CD4-positive, alpha-beta memory T cell (primary cell): ENCODE measurements around the gene PRDM16. TPM values are rescaled to one million over a fixed set of nuclear protein-coding genes. Genes with fewer than 3 reads are reported as not detected.

Experiments
- CTCF ChIA-PET: fragments of 350-600 bp; sonication (Branson Sonifier 250); formaldehyde crosslinking; loops from one replicate; lab custom pipeline; 2021; ENCODE audit warnings: inconsistent platforms; ENCODE audit not compliant: partially characterized antibody; lab: Charles Lee
- POLR2A ChIA-PET: fragments of 350-600 bp; sonication (Branson Sonifier 250); formaldehyde crosslinking; loops from one replicate; lab custom pipeline; 2021; ENCODE audit not compliant: partially characterized antibody; lab: Charles Lee
- DNase-seq, 5 donors: peaks; one replicate each; pipeline versions ENCODE4 v3.0.0 to v3.0.0-alpha.2; 2020 to 2022; ENCODE audit warnings: mixed read lengths in 1 of 5
- H3K27ac ChIP-seq: one replicate; pipeline ENCODE4 v1.7.0; 2013; ENCODE audit warnings: low read depth, low read length
- H3K27me3 ChIP-seq: 2 replicates; pipeline ENCODE4 v1.7.0; 2013; ENCODE audit warnings: mild to moderate bottlenecking, low read length, moderate library complexity; ENCODE audit not compliant: insufficient read depth
- H3K36me3 ChIP-seq: 2 replicates; pipeline ENCODE4 v1.7.0; 2013; ENCODE audit warnings: mild to moderate bottlenecking, low read length, moderate library complexity; ENCODE audit not compliant: insufficient read depth
- H3K4me1 ChIP-seq: 2 replicates; pipeline ENCODE4 v1.7.0; 2013; ENCODE audit warnings: mild to moderate bottlenecking, low read length, moderate library complexity; ENCODE audit not compliant: insufficient read depth
- H3K4me3 ChIP-seq, 2 donors: one replicate each; pipeline ENCODE4 v1.7.0; 2013; ENCODE audit warnings: low read length in 2 of 2, mild to moderate bottlenecking in 1 of 2
- H3K9me3 ChIP-seq, 2 donors: one replicate each; pipeline ENCODE4 v1.7.0; 2013; ENCODE audit warnings: low read length in 2 of 2, control low read depth in 1 of 2; ENCODE audit not compliant: control insufficient read depth in 1 of 2
- H3K27ac Mint-ChIP-seq, 7 donors: one replicate each; pipeline ENCODE4 v1.8.0; 2020 to 2021; ENCODE audit warnings: mixed read lengths in 7 of 7, mild to moderate bottlenecking in 6 of 7, inconsistent platforms in 3 of 7, moderate library complexity in 3 of 7
- H3K27me3 Mint-ChIP-seq, 2 donors: one replicate each; pipeline ENCODE4 v1.8.0; 2020 to 2021; ENCODE audit warnings: mixed read lengths in 2 of 2
- H3K36me3 Mint-ChIP-seq, 2 donors: one replicate each; pipeline ENCODE4 v1.8.0; 2020 to 2021; ENCODE audit warnings: mixed read lengths in 2 of 2, inconsistent platforms in 1 of 2, mild to moderate bottlenecking in 1 of 2
- H3K4me1 Mint-ChIP-seq, 4 donors: one replicate each; pipeline ENCODE4 v1.8.0; 2020 to 2021; ENCODE audit warnings: mixed read lengths in 4 of 4, mild to moderate bottlenecking in 1 of 4
- H3K4me3 Mint-ChIP-seq, 8 donors: one replicate each; pipeline ENCODE4 v1.8.0; 2020 to 2021; ENCODE audit warnings: mixed read lengths in 8 of 8, mild to moderate bottlenecking in 7 of 8, moderate library complexity in 6 of 8, inconsistent platforms in 3 of 8
- H3K9me3 Mint-ChIP-seq, 8 donors: one replicate each; pipeline ENCODE4 v1.8.0; 2020 to 2021; ENCODE audit warnings: mixed read lengths in 8 of 8, mild to moderate bottlenecking in 5 of 8, inconsistent platforms in 3 of 8, moderate library complexity in 1 of 8
- intact Hi-C: fragments of 100-400 bp; cut with micrococcal nuclease; formaldehyde crosslinking; loops from one replicate; pipeline ENCODE4 v1.15.1; 2023
- polyA plus RNA-seq, 2 donors: library from polyadenylated mRNA; unstranded; fragments of 300-500 nt; fragmentation: Illumina TruSeq; gene quantifications; one replicate each; pipeline ENCODE4 v1.2.3, GENCODE V29; 2021
- total RNA-seq, 2 experiments: library from RNA; stranded (reverse); gene quantifications; one replicate each; pipeline ENCODE4 v1.2.3, GENCODE V29; 2021

PRDM16 gene
- total and polyA plus RNA-seq, 4 experiments from 2014 or later, result not detected

GRCh38 chr1:3073186-3073488 is 4.1 kb downstream of the PRDM16 start:
- CTCF ChIA-PET, result no interaction called here
- H3K27me3 Mint-ChIP-seq, result peaks cover 10 to 16% of the 10 kb centered on the region in 2 donors
- Histone ChIP-seq H3K9me3 (no peaks in the 10 kb centered on the region), H3K27ac (no peak overlapping the region), H3K36me3 (no peaks in the 10 kb centered on the region), H3K27me3 (no peaks in the 10 kb centered on the region), H3K4me3 (no peak overlapping the region), H3K4me1 (no peaks in the 10 kb centered on the region)
- no peaks in the 10 kb centered on the region for H3K36me3 Mint-ChIP-seq
- no peak overlapping the region for H3K27ac Mint-ChIP-seq
- H3K4me1 Mint-ChIP-seq, result peaks cover 0 to 4% (median 2%) of the 10 kb centered on the region in 4 donors
- H3K9me3 Mint-ChIP-seq, result no peaks in the 10 kb centered on the region
- no peak overlapping the region for H3K4me3 Mint-ChIP-seq
- no peak for DNase-seq
- intact Hi-C loops, result no loop called here
- POLR2A ChIA-PET, result no interaction called here

- Mint-ChIP-seq H3K4me3 (no peak overlapping the region), H3K36me3 (no peaks in the 10 kb centered on the region), H3K27me3 (peaks cover 8 to 19% of the 10 kb centered on the region in 2 donors), H3K9me3 (no peaks in the 10 kb centered on the region), H3K4me1 (peaks cover 0 to 6% (median 2%) of the 10 kb centered on the region in 4 donors), H3K27ac (no peak overlapping the region)
- Histone ChIP-seq H3K4me3 (no peak overlapping the region), H3K9me3 (no peaks in the 10 kb centered on the region), H3K36me3 (no peaks in the 10 kb centered on the region), H3K27me3 (no peaks in the 10 kb centered on the region), H3K4me1 (no peaks in the 10 kb centered on the region), H3K27ac (no peak overlapping the region)
- POLR2A ChIA-PET, result no interaction called here
- intact Hi-C loops, result no loop called here
- DNase-seq, result no peak
- CTCF ChIA-PET, result no interaction called here
Measured at GRCh38 chr1:3073489-3074296, 4.7 kb downstream of the PRDM16 start.

DNA sequence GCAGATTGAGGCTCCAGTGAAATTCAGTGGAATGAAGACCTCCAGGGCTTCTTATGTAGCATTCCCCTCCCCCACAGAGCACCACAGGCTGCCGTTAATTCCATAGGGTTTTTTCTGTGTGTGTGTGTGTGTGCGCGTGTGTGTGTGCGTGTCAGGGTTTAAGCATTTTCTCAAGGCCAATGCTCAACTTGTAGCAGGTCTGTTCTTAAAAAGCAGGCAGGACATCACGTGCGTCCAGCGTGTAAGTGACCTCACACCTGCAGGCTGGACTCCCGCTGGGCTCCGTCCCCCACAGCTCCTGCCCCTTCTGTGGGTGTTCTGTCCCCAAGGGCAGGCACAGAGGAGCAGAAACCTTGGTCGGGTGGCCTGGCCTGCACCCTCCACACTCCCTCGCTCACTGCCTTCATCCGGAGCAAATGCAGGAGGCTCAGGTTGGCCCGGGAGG is 5.3 kb downstream of the PRDM16 start:
- Mint-ChIP-seq H3K36me3 (no peaks in the 10 kb centered on the region), H3K4me3 (no peak overlapping the region), H3K9me3 (no peaks in the 10 kb centered on the region), H3K27me3 (peaks cover 11 to 17% of the 10 kb centered on the region in 2 donors), H3K4me1 (peaks cover 0 to 8% (median 0%) of the 10 kb centered on the region in 4 donors), H3K27ac (no peak overlapping the region)
- H3K4me1 ChIP-seq, result no peaks in the 10 kb centered on the region
- no peaks in the 10 kb centered on the region for H3K36me3 ChIP-seq
- ChIA-PET CTCF (no interaction called here), POLR2A (no interaction called here)
- no peak overlapping the region for H3K4me3 ChIP-seq
- intact Hi-C loops, result no loop called here
- DNase-seq, result no peak
- H3K9me3 ChIP-seq, result no peaks in the 10 kb centered on the region
- H3K27me3 ChIP-seq, result no peaks in the 10 kb centered on the region
- H3K27ac ChIP-seq, result no peak overlapping the region

GRCh38 chr1:3074800-3075199 is 5.8 kb downstream of the PRDM16 start:
- Histone ChIP-seq H3K36me3 (no peaks in the 10 kb centered on the region), H3K27me3 (no peaks in the 10 kb centered on the region), H3K9me3 (no peaks in the 10 kb centered on the region), H3K27ac (no peak overlapping the region), H3K4me1 (no peaks in the 10 kb centered on the region), H3K4me3 (no peak overlapping the region)
- DNase-seq, result no peak
- H3K4me3 Mint-ChIP-seq, result no peak overlapping the region
- peaks cover 13 to 17% of the 10 kb centered on the region in 2 donors for H3K27me3 Mint-ChIP-seq
- no peaks in the 10 kb centered on the region for H3K36me3 Mint-ChIP-seq
- H3K4me1 Mint-ChIP-seq, result peaks cover 0 to 8% (median 0%) of the 10 kb centered on the region in 4 donors
- CTCF ChIA-PET, result no interaction called here
- intact Hi-C loops, result no loop called here
- no peak overlapping the region for H3K27ac Mint-ChIP-seq
- POLR2A ChIA-PET, result no interaction called here
- no peaks in the 10 kb centered on the region for H3K9me3 Mint-ChIP-seq

GRCh38 chr1:3075666-3076362 is 6.8 kb downstream of the PRDM16 start:
- Mint-ChIP-seq H3K27ac (no peak overlapping the region), H3K9me3 (no peaks in the 10 kb centered on the region), H3K4me3 (no peak overlapping the region), H3K36me3 (no peaks in the 10 kb centered on the region), H3K27me3 (peaks cover 13 to 17% of the 10 kb centered on the region in 2 donors), H3K4me1 (peaks cover 0 to 8% (median 0%) of the 10 kb centered on the region in 4 donors)
- Histone ChIP-seq H3K4me3 (no peak overlapping the region), H3K27ac (no peak overlapping the region), H3K27me3 (no peaks in the 10 kb centered on the region), H3K9me3 (no peaks in the 10 kb centered on the region), H3K36me3 (no peaks in the 10 kb centered on the region), H3K4me1 (no peaks in the 10 kb centered on the region)
- intact Hi-C loops, result no loop called here
- ChIA-PET CTCF (no interaction called here), POLR2A (no interaction called here)
- DNase-seq, result no peak

- Mint-ChIP-seq H3K9me3 (no peaks in the 10 kb centered on the region), H3K36me3 (no peaks in the 10 kb centered on the region), H3K27ac (no peak overlapping the region), H3K4me1 (peaks cover 0 to 8% (median 0%) of the 10 kb centered on the region in 4 donors), H3K27me3 (peaks cover 13 to 16% of the 10 kb centered on the region in 2 donors), H3K4me3 (no peak overlapping the region)
- H3K27me3 ChIP-seq, result no peaks in the 10 kb centered on the region
- no peaks in the 10 kb centered on the region for H3K9me3 ChIP-seq
- no peak for DNase-seq
- CTCF ChIA-PET, result no interaction called here
- H3K4me1 ChIP-seq, result no peaks in the 10 kb centered on the region
- intact Hi-C loops, result no loop called here
- H3K4me3 ChIP-seq, result no peak overlapping the region
- H3K27ac ChIP-seq, result no peak overlapping the region
- POLR2A ChIA-PET, result no interaction called here
- no peaks in the 10 kb centered on the region for H3K36me3 ChIP-seq
Measured at GRCh38 chr1:3076363-3076740, 7.3 kb downstream of the PRDM16 start.

- peaks cover 0 to 8% (median 0%) of the 10 kb centered on the region in 4 donors for H3K4me1 Mint-ChIP-seq
- Histone ChIP-seq H3K36me3 (no peaks in the 10 kb centered on the region), H3K27me3 (no peaks in the 10 kb centered on the region), H3K27ac (no peak overlapping the region), H3K9me3 (no peaks in the 10 kb centered on the region), H3K4me1 (no peaks in the 10 kb centered on the region), H3K4me3 (no peak overlapping the region)
- no peak overlapping the region for H3K27ac Mint-ChIP-seq
- CTCF ChIA-PET, result no interaction called here
- peaks cover 11 to 12% of the 10 kb centered on the region in 2 donors for H3K27me3 Mint-ChIP-seq
- DNase-seq, result no peak
- no peak overlapping the region for H3K4me3 Mint-ChIP-seq
- intact Hi-C loops, result no loop called here
- no peaks in the 10 kb centered on the region for H3K9me3 Mint-ChIP-seq
- H3K36me3 Mint-ChIP-seq, result no peaks in the 10 kb centered on the region
- POLR2A ChIA-PET, result no interaction called here
Measured at GRCh38 chr1:3077081-3077480, 8.1 kb downstream of the PRDM16 start.
